H1 (cell line): ENCODE data around the gene CHST9. TPM values are rescaled to one million over a fixed set of nuclear protein-coding genes. Genes with fewer than 3 reads are reported as not detected.

Experiments used
- BRCA1 ChIP-seq: IDR thresholded peaks from 2 replicates; pipeline ENCODE4 v1.6.1; 2012; ENCODE audit warnings: low read depth, low read length, improper control_type of control experiment
- GTF2F1 ChIP-seq: IDR thresholded peaks from 2 replicates; pipeline ENCODE4 v1.6.1; 2012; ENCODE audit warnings: low read depth, low read length, improper control_type of control experiment, borderline replicate concordance
- HDAC2 ChIP-seq, 2 experiments: fragments of 300-600 bp in 1 of 2; sonication (generic) in 1 of 2; IDR thresholded peaks; 2 replicates each; pipeline ENCODE4 v1.6.1; 2011 to 2012; ENCODE audit warnings: low read depth in 2 of 2, low read length in 2 of 2, mild to moderate bottlenecking in 2 of 2, moderate library complexity in 2 of 2, borderline replicate concordance in 1 of 2, inconsistent platforms in 1 of 2
- POLR2AphosphoS5 ChIP-seq: IDR thresholded peaks from 2 replicates; pipeline ENCODE4 v1.6.1; 2011; ENCODE audit warnings: low read depth, low read length
- TAF1 ChIP-seq: IDR thresholded peaks from 2 replicates; pipeline ENCODE4 v1.6.1; 2011; ENCODE audit warnings: mild to moderate bottlenecking, low read depth, low read length
- polyA plus RNA-seq, 7 experiments: library from polyadenylated mRNA; depleted of rRNA in 3 of 7; stranded (reverse) in 5 of 7; unstranded in 2 of 7; fragments of >200 nt in 5 of 7; fragments of 200-250 nt in 2 of 7; gene quantifications; 1 replicate in 5 of 7; 2 replicates in 1 of 7; 4 replicates in 1 of 7; pipeline versions ENCODE4 v1.2.1 to v1.2.3, GENCODE V29; 2011 to 2013; ENCODE audit warnings: missing spikeins in 2 of 7, mixed read lengths in 2 of 7
- total RNA-seq: library from RNA; stranded (reverse); fragmentation: NEBNext Ultra II Directional; extraction: Animal tissue kit (Norgen Biotek cat#: 25700); gene quantifications from 2 replicates; pipeline ENCODE4 v1.2.1, GENCODE V29; 2021

Gene CHST9
- total and polyA plus RNA-seq, 2 of the 8 experiments (the other 6 are each of a cell fraction or from before 2014, with no cell fraction given): 3.2 to 24.3 TPM

DNA sequence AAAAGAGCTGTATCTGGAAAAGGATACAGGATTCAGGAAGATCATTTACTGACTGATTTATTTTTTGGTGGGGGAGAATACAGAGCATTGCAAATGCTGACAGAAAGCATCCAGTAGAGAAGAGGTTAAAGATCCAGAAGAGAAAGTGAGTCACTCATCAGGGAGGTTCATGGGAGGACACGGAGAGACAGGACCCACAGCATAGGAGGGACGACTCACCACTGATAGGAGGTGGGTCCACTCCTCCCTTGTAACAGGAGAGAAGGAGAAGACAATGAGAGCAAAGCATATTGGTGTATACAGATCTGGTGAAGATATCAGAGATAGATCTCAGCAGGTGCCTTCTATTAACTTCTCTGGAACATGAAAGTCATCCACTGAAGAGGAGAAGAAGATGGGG lies 177.2 kb downstream of the CHST9 start (continued):
- TF ChIP-seq HDAC2 (IDR thresholded peaks at IDR 0.05; ENCODE audit: borderline replicate concordance in 1 of 2, low read depth in 2 of 2, low read length in 2 of 2) (no peak), TAF1 (no peak), POLR2AphosphoS5 (no peak), GTF2F1 (no peak), BRCA1 (no peak)
